NCI-H2107 treated with DMSO at 0.1 percent for 48 hours (cell line): Measurements from ENCODE around the gene USP47.

ENCODE experiments used
- DNase-seq: peaks from one replicate; lab custom pipeline; 2025; ENCODE audit not compliant: unreplicated experiment; lab: John Stamatoyannopoulos, UW

Gene USP47

DNA sequence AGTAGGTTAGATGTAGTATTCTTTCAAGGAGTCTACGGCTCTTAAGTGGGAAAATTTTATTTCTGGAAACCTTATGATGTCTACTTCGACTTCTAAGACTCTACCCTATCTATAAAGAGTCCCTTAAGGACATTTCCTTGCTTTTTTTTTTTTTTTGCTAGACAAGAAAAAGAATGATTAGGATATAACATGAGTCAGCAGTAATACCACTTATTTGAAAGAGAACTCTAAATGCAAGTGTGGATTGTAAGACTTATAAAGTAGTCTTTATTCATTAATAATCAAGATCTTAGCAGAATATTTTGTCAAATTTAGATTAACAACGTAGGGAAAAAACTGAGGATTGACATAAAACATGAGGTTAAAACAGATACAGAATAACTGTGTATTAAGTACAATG, 95.7 kb downstream of the USP47 start:
- DNase-seq: no peak

DNA sequence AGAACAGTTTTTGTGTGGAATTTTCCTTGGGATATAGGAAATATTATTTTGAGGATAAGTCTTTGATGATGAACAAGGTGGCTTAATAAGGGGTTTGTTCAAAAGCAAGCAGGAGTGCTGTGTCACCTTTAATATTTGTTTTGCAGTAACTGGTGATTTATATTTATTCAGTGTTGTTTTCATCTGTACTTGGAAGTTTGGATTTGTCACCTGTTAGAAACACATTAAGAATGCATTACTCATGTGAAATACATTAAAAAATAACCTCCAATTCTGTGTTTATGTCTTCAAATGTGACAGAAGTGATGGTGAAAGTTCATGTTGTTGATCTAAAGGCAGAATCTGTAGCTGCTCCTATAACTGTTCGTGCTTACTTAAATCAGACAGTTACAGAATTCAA, 96.2 kb downstream of the USP47 start:
- no peak for DNase-seq

DNA sequence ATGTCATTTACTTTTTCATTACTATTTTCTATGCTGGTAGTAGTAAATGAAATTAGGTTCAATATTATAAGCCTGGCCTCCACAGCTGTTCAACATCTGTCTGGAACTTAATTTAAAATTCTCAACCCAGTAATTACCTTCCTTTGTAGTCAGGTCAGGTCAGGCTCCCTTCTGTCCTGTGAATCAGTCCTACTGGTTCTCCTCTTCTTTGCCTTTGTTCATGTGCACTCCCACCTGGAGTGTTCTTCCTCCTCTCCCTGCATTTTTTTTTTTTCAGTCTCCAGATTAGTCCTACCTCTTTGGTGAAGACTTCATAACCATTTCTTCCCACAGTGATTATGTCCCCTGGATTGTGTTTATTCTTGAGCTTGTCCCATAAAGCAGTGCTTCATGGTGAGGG, 98.8 kb downstream of the USP47 start:
- no peak for DNase-seq

DNA sequence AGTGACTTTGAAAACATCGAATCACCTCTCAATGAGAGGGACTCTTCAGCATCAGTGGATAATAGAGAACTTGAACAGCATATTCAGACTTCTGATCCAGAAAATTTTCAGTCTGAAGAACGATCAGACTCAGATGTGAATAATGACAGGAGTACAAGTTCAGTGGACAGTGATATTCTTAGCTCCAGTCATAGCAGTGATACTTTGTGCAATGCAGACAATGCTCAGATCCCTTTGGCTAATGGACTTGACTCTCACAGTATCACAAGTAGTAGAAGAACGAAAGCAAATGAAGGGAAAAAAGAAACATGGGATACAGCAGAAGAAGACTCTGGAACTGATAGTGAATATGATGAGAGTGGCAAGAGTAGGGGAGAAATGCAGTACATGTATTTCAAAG, 100.9 kb downstream of the USP47 start:
- DNase-seq: no peak

- DNase-seq: no peak
Measured at GRCh38 chr11:11944444-11944843, 102.7 kb downstream of the USP47 start.

DNA sequence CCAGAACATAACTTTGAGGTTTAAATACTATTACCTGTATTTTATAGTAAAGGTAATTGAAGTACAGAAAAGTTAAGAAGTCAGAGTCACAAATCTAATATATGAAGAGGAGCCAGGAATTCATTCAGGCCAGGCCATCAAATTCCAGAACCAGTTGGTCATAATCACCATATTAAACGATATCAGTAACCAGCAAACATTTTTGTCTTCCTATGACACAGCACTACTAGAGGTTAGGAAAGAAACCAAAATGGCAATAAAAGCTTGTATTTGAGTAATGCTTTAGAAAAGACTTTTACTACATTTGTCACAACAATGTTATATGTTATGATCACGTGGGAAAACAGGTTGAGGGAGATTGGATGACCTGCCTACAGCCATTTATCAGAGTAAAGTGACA, 104.4 kb downstream of the USP47 start:
- no peak for DNase-seq

DNA sequence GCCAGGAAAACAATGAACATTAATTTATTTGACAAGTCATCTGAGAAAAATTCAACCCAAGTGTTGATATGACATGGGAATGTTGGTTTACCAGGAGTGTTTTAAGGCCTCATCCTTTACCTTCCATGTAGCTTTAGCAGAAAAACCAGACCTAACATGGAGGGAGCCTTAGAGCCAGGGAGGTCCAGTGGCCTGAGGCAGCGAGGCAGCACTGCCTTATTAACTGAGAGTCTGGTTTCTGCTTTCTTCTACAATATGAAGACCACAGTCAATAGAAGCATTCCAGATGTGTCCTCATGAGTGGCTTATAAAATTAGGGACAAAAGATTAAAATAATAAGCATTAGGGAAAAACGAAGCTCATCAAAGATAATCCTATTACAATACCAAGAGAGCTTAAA, 105.1 kb downstream of the USP47 start:
- no peak for DNase-seq

- DNase-seq: no peak
Measured at GRCh38 chr11:11947825-11948224, 106.1 kb downstream of the USP47 start.

DNA sequence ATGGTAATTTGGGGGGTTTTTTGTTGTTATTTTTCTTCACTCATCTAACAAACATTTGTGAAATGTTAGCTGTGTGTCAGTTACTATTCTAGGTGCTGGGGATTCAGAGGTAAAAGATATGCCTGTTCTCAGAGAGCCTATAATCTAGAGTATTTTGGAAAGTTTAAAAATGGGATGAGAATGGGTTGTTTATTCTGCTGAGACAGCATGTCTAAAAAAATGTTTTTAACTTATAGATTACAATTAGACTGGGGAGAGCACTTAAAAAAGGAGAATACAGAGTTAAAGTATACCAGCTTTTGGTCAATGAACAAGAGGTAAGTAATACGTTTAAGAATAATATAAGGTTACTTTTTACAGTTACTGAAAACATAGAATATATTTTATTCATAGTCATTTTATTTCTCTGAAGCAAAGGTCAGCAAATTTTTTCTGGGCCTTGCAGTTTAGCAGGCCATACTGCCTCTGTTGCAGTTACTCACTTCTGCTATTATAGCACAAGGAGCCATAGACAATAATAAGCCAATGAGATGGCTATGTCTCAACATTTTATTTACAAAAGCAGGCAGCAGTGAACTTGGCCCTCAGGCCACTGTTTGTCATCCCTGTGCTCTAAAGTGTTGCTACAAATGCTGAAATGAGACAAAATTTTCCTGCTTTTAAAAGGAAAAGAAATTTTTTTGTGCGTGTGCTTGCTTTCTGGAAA, 106.6 kb downstream of the USP47 start:
- DNase-seq: no peak

DNA sequence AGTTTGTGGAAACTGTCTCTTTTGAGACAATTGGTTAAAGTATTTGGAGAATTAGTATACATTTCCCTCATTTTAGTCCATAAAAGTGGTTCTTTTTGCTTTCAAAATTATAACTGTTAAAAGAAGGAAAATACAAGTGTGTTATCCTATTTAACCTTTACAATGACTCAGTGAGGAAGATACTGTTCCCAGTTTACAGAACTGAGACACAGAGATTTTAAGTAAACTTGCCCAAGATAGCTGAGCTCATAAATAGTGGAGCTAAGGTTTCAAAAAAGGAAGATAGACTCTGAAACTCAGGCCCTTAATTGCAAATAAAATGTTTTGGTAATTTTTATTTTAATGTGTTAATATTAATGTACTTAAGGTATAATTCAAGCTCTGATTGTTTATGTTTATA, 107.7 kb downstream of the USP47 start:
- DNase-seq: no peak

DNA sequence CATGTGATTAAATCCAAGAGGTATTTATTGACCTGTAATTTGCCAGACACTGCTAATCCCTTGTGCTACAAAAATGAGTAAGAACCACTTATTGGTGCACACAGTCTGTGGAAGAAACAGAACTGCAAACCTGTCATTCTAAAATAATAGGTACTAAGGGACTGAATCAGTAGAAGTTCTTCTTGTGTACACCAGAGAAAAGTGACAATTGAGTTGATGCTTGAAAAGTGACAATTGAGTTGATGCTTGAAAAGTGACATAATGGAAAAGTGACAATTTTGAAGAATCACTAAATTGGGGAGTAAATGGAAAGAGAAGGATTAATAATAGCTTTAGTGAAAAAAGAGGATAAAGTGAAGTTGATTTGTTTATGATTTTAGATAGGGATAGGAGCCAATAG, 110.3 kb downstream of the USP47 start:
- no peak for DNase-seq

DNA sequence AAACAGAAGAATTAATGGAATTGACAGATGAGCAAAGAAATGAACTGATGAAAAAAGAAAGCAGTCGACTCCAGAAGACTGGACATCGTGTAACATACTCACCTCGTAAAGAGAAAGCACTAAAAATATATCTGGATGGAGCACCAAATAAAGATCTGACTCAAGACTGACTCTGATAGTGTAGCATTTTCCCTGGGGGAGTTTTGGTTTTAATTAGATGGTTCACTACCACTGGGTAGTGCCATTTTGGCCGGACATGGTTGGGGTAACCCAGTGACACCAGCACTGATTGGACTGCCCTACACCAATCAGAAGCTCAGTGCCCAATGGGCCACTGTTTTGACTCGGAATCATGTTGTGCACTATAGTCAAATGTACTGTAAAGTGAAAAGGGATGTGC, 114.2 kb downstream of the USP47 start:
- DNase-seq: no peak

DNA sequence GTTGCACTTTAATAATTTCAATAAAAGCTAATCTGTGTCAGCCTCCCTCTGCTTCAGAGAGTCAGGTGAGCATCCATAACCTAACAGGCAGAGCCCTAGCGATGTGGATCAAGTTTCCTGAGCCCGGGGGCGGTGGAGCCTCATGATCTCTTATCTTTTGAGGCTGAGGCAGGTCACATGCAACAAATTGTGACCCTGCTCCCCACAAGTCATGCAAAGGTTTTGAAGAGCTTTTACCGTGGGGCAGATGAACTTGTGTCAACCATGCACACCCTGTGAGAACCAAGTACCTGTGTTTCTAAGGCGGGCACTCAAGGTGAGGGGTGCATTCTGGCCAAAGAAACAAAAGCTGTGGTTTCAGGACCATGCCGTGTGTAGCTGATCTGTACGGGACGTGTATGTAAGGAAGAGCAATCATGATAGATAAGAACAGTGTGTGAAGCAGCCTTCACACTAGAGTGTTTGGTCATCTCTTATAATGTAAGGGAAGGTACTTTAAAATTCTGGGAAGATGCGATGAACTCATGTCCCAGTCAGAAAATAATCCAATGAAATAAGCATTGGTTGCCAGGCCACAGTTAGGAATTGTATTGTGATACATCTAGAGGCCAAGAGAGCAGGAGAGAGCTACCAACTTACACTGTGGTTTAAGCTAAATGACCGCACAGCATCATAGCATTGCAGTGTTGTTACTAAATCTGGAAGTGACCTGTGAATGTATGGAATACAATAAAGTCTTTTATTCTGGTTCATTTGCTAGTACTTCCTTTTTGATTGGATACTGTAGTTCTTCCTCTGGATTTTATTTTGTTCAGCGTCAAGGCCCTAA, 116.8 kb downstream of the USP47 start:
- DNase-seq: no peak

DNA sequence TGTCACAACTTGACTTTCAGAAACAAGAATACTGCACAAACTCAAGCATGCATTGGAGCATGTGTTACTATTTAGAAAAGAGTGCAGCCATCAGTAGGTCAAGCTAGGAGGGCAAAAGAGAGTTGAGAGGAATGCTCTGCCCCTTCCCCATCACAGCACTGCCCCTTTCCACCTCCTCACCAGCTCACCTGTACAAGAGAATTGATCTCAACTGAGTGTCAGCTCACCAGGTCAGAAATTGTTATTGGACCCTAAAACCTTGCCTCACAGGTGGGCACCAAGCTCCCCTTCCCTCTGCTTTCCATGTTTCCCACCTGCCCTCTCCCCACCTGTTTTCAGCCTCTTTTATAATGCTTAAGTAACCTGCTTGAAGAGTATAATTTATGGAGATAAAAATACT, 117.8 kb downstream of the USP47 start:
- no peak for DNase-seq

GRCh38 chr11:11960687-11961086, 118.9 kb downstream of the USP47 start:
- DNase-seq: no peak

DNA sequence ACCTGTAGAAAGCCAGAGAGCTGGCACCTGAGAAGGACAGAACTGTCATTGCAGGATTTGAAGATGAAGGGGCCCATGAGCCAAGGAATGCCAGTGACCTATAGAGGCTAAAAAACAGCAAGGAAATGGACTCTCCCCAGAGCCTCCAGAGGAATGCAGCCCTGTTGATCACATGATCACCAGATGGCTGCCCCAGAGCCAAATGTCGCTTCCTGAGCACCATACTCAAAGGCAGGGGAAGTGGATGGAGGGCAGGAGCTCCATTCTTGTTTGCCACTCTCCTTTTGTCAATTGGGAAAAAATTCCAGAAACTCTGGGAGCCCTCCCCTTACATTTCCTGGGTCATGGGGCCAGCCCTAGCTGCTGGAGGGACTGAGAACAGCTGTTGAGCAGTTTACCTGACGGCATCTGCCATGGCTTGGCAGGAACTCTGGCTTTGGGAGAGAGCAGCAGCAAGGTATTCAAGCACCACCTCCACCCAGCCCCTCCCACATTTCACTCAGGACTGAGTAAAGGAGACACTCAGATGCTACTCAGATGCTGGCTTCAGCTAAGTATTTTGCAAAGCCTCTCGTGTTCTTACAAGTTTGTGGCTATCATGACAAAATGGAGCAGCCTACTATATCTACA, 119.7 kb downstream of the USP47 start:
- DNase-seq: no peak

DNA sequence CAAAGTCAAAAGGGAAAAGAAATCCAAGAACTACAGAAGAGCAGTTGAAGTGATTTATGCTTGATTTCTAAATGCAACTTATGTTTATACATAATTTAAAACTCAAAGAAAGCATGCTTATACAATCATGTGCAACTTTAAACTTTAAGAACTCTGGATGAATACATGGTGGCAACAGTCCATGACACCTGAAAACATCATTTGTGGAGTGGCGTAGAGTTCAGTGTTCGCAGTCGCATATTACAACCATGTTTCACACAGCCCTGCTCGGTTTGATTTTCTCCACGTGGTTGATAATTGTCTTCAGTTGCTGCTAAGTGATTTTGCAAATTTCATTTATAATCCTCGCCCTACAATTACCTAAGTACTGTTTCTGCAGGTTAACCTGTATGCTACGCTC, 121.3 kb downstream of the USP47 start:
- DNase-seq: no peak

DNA sequence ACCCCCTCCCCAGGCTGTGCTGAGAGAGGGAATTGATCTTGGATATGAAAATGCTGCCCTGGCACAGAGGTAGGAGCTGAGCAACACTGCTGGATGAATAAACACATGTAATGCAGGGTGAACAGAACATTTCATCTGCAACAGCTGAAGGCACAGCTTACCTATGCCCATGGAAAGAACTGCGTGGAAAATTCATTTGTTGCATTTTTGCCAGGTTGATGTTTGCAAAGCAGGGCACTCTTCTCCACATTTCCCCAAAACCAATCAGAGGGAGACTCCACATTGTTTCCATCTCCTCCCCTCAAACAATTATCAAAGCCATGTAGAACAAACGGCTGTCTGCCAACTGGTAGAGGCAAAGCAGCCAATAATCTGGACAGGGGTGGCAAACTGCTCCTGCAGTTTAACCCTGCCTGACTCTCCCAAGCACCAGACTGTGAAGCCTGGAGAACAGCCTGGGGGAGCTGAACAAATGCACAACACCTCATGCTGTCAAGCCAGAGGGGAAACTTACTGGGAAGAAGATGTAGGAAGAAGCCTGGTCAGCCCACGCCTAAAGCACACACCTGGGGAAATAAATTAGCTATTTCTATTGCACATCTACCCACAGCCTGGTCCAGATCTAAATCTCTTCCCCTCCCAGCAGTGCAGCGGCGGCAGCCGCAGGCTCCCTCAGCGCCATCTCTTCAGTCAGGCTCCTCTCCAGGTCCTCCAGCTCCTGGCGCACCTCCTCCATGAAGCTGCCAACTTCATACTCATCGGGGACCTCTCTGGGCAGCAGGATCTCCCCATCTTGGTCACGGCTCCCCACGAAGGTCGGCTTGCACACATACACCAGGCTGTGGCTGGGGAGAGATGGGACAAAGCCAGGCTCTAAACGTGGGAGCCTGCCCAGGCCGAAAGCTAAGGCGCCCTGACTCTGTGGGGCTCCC, 122.3 kb downstream of the USP47 start:
- DNase-seq: no peak

DNA sequence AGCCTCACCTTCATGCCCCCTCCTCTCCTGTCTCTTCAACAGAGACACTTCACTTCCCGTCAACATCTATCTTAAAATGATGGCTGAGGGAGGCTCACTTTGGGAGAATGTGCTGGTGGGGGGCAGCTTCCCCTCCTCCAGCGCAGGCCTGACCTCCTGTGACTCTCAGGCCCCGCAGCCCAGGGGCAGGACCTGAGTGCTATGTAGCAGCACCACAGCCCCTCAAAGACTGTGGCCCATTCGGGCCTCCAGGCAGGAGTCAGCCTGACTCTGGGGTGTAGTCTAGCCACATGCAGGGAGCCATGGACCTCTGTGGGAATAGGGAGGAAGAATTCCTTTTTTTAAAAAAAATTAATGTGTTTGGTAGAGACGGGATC, 123.0 kb downstream of the USP47 start:
- DNase-seq: no peak

DNA sequence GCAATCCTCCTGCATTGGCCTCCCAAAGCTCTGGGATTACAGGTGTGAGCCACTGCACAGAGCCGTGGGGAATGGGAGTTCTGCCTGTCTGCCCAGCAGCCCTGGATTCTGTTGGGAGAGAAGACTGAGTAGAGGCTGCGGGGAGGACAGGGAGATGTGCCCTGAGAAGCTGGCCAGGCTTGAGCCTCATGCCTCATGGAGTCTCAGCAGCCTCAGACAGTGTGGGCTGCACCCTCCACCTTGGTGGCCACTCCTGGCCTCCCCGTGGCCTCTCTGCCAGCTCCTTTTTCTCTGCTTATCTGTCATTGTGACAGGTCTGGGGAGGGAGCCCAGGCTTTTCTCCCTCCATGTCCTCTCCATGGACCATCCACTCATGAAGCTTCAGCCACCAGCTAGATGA, 123.4 kb downstream of the USP47 start:
- no peak for DNase-seq

GRCh38 chr11:11965656-11966353, 124.0 kb downstream of the USP47 start:
- DNase-seq: no peak
